Keratinocyte (primary cell): ENCODE results near the gene KATNB1. TPM values are rescaled to one million over a fixed set of nuclear protein-coding genes. Genes with fewer than 3 reads are reported as not detected.

ENCODE experiments used
- DNase-seq: peaks from one replicate; pipeline ENCODE4 v3.0.0-alpha.2; 2011; ENCODE audit warnings: low read depth, missing footprints, low spot score
- FAIRE-seq: peaks from 2 replicates; lab custom pipeline; 2011; peaks lifted over from hg19 to GRCh38; lab: Jason Lieb, UNC
- H2AFZ ChIP-seq: 2 replicates; pipeline ENCODE4 v1.6.0; 2012; ENCODE audit warnings: low read length, control low read depth, inconsistent platforms; ENCODE audit not compliant: control insufficient read depth
- H3K27ac ChIP-seq: 2 replicates; pipeline ENCODE4 v1.5.1; 2011; ENCODE audit warnings: low read length; ENCODE audit not compliant: control insufficient read depth, insufficient read depth
- H3K27me3 ChIP-seq: 3 replicates; pipeline ENCODE4 v1.6.0; 2011; ENCODE audit warnings: low read length; ENCODE audit not compliant: control insufficient read depth, insufficient read depth; ENCODE audit errors: extremely low read depth
- H3K36me3 ChIP-seq, 2 experiments: 2 replicates in 1 of 2; 3 replicates in 1 of 2; pipeline ENCODE4 v1.5.1; 2011; ENCODE audit warnings: low read length in 2 of 2, mild to moderate bottlenecking in 1 of 2; ENCODE audit not compliant: control insufficient read depth in 2 of 2, insufficient read depth in 2 of 2; ENCODE audit errors: extremely low read depth in 1 of 2
- H3K4me1 ChIP-seq: 3 replicates; pipeline ENCODE4 v1.5.1; 2011; ENCODE audit warnings: low read length; ENCODE audit not compliant: control insufficient read depth, insufficient read depth; ENCODE audit errors: extremely low read depth
- H3K4me2 ChIP-seq: 3 replicates; pipeline ENCODE4 v1.6.0; 2011; ENCODE audit warnings: low read depth, low read length; ENCODE audit not compliant: control insufficient read depth, insufficient read depth; ENCODE audit errors: extremely low read depth
- H3K4me3 ChIP-seq, 3 experiments: fragments of 200-600 bp in 1 of 3; sonication (generic) in 1 of 3; 2 replicates in 2 of 3; 3 replicates in 1 of 3; pipeline ENCODE4 v1.5.1; 2011 to 2016; ENCODE audit warnings: low read length in 3 of 3, mild to moderate bottlenecking in 3 of 3, control low read depth in 2 of 3, inconsistent platforms in 1 of 3, low read depth in 1 of 3, mixed read lengths in 1 of 3, mixed run types in 1 of 3, moderate library complexity in 1 of 3; ENCODE audit not compliant: control insufficient read depth in 2 of 3, insufficient read depth in 2 of 3; ENCODE audit errors: extremely low read depth in 1 of 3
- H3K79me2 ChIP-seq: 2 replicates; pipeline ENCODE4 v1.6.0; 2012; ENCODE audit warnings: low read length; ENCODE audit not compliant: control insufficient read depth, insufficient read depth
- H3K9ac ChIP-seq: 3 replicates; pipeline ENCODE4 v1.6.0; 2011; ENCODE audit warnings: low read length; ENCODE audit not compliant: control insufficient read depth, insufficient read depth; ENCODE audit errors: extremely low read depth
- H3K9me1 ChIP-seq: 3 replicates; pipeline ENCODE4 v1.6.0; 2011; ENCODE audit warnings: low read length; ENCODE audit not compliant: control insufficient read depth, insufficient read depth; ENCODE audit errors: extremely low read depth
- H3K9me3 ChIP-seq: 2 replicates; pipeline ENCODE4 v1.5.1; 2012; ENCODE audit warnings: low read depth, low read length; ENCODE audit not compliant: control insufficient read depth
- H4K20me1 ChIP-seq: 3 replicates; pipeline ENCODE4 v1.6.0; 2011; ENCODE audit warnings: low read length; ENCODE audit not compliant: control insufficient read depth, insufficient read depth; ENCODE audit errors: extremely low read depth
- CTCF ChIP-seq, 3 experiments: IDR thresholded peaks in 1 of 3; conservative IDR thresholded peaks in 1 of 3; optimal IDR thresholded peaks in 1 of 3; 2 replicates in 2 of 3; 3 replicates in 1 of 3; pipeline versions ENCODE3 to v1.5.1; 2011; ENCODE audit warnings: low read length in 3 of 3, mild to moderate bottlenecking in 3 of 3, moderate library complexity in 2 of 3, control low read depth in 1 of 3, inconsistent platforms in 1 of 3; ENCODE audit not compliant: insufficient read depth in 2 of 3; ENCODE audit errors: extremely low read depth in 1 of 3
- EZH2 ChIP-seq: IDR thresholded peaks from one replicate; pipeline ENCODE4 v1.6.1; 2012; ENCODE audit warnings: inconsistent platforms, mild to moderate bottlenecking, low read length, moderate library complexity
- dilution Hi-C: fragments of 300-500 bp; cut with MboI; formaldehyde crosslinking; loops from one replicate; pipeline ENCODE4 v1.7.0; 2020; ENCODE audit warnings: low sequenced_read_pairs; ENCODE audit not compliant: extremely low pct_ligation_motif_present
- polyA plus RNA-seq, 5 experiments: library from polyadenylated mRNA; depleted of rRNA in 3 of 5; stranded (reverse) in 3 of 5; stranded (forward) in 1 of 5; unstranded in 1 of 5; fragments of >200 nt; gene quantifications; 1 replicate in 1 of 5; 2 replicates in 3 of 5; 3 replicates in 1 of 5; pipeline versions ENCODE4 v1.2.1 to v1.2.3, GENCODE V29; 2011 to 2012; ENCODE audit warnings: missing spikeins in 2 of 5, low read depth in 1 of 5, low replicate concordance in 1 of 5

KATNB1 gene
- polyA plus RNA-seq, 1 donor (not counting 4 experiments of a cell fraction or from before 2014, with no cell fraction given): 18.9 TPM

GRCh38 chr16:57708168-57708567 lies 27.4 kb upstream of the KATNB1 start:
- Histone ChIP-seq H3K9ac (no peak overlapping the region), H3K9me3 (no peaks in the 10 kb centered on the region), H3K4me1 (no peaks in the 10 kb centered on the region), H3K9me1 (no peaks in the 10 kb centered on the region), H4K20me1 (no peaks in the 10 kb centered on the region), H3K4me2 (no peak overlapping the region), H3K79me2 (no peaks in the 10 kb centered on the region), H3K27me3 (peaks cover 4% of the 10 kb centered on the region), H3K36me3 (no peaks in the 10 kb centered on the region), H3K27ac (no peak overlapping the region), H2AFZ (no peak overlapping the region), H3K4me3 (no peak overlapping the region)
- no peak for DNase-seq
- TF ChIP-seq CTCF (optimal IDR thresholded peaks at IDR 0.05 in 1 of 3, IDR thresholded peaks at IDR 0.05 in 1 of 3, conservative IDR thresholded peaks at IDR 0.05 in 1 of 3; ENCODE audit: extremely low read depth in 1 of 3, insufficient read depth in 2 of 3, low read length in 3 of 3) (no peak), EZH2 (no peak)
- dilution Hi-C loops: no loop called here
- no peak for FAIRE-seq

GRCh38 chr16:57709663-57710062 lies 25.9 kb upstream of the KATNB1 start:
- DNase-seq (no peak), FAIRE-seq (no peak)
- H3K4me2 ChIP-seq: no peak overlapping the region
- no peaks in the 10 kb centered on the region for H3K9me3 ChIP-seq
- H4K20me1 ChIP-seq: no peaks in the 10 kb centered on the region
- no peak overlapping the region for H3K4me3 ChIP-seq
- no peak overlapping the region for H2AFZ ChIP-seq
- no peaks in the 10 kb centered on the region for H3K4me1 ChIP-seq
- H3K9ac ChIP-seq: no peak overlapping the region
- no peaks in the 10 kb centered on the region for H3K79me2 ChIP-seq
- no peaks in the 10 kb centered on the region for H3K36me3 ChIP-seq
- dilution Hi-C loops: no loop called here
- H3K9me1 ChIP-seq: no peaks in the 10 kb centered on the region
- H3K27me3 ChIP-seq: peaks cover 8% of the 10 kb centered on the region
- no peak overlapping the region for H3K27ac ChIP-seq
- no peak for TF ChIP-seq CTCF (optimal IDR thresholded peaks at IDR 0.05 in 1 of 3, IDR thresholded peaks at IDR 0.05 in 1 of 3, conservative IDR thresholded peaks at IDR 0.05 in 1 of 3; ENCODE audit: extremely low read depth in 1 of 3, insufficient read depth in 2 of 3, low read length in 3 of 3)
- no peak for TF ChIP-seq EZH2
